MM.1S (cell line): ENCODE data around the gene SLC7A8.

Source experiments
- EZH2 ChIP-seq: fragments of 300-600 bp; sonication (generic); optimal IDR thresholded peaks from 2 replicates; pipeline ENCODE3; 2017; ENCODE audit warnings: low read depth, mild to moderate bottlenecking, antibody characterized with exemption, low read length, mixed read lengths
- TF ChIP-seq, protein P1 (sequence below): fragments of 300-600 bp; sonication (generic); IDR thresholded peaks from 2 replicates; pipeline ENCODE4 v1.5.1; 2016; ENCODE audit warnings: antibody characterized with exemption, low read length, mixed read lengths

GRCh38 chr14:23079716-23080115 lies 103.7 kb downstream of the SLC7A8 start:
- TF ChIP-seq, protein P1, sequence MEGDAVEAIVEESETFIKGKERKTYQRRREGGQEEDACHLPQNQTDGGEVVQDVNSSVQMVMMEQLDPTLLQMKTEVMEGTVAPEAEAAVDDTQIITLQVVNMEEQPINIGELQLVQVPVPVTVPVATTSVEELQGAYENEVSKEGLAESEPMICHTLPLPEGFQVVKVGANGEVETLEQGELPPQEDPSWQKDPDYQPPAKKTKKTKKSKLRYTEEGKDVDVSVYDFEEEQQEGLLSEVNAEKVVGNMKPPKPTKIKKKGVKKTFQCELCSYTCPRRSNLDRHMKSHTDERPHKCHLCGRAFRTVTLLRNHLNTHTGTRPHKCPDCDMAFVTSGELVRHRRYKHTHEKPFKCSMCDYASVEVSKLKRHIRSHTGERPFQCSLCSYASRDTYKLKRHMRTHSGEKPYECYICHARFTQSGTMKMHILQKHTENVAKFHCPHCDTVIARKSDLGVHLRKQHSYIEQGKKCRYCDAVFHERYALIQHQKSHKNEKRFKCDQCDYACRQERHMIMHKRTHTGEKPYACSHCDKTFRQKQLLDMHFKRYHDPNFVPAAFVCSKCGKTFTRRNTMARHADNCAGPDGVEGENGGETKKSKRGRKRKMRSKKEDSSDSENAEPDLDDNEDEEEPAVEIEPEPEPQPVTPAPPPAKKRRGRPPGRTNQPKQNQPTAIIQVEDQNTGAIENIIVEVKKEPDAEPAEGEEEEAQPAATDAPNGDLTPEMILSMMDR: no peak
- no peak for TF ChIP-seq EZH2
